C4-2B (cell line): ENCODE measurements around the gene STK17A.

Source experiments
- CTCF ChIP-seq: fragments of 450-650 bp; conservative IDR thresholded peaks from 2 replicates; pipeline ENCODE4 v1.5.1; 2017; ENCODE audit warnings: mild to moderate bottlenecking
- ZFX ChIP-seq: fragments of 450-650 bp; IDR thresholded peaks from 2 replicates; pipeline ENCODE4 v1.6.1; 2017

- TF ChIP-seq CTCF, result no peak
- no peak for TF ChIP-seq ZFX
Observed at GRCh38 chr7:43616977-43617376, 34.1 kb downstream of the STK17A start.
